Activated T-cell treated with anti-CD3 and anti-CD28 coated beads for 4 hours (primary cell): Measurements from ENCODE around the gene FAXDC2.
"Not testable (repeated sequence)": the region's sequence is repeated elsewhere in the genome, so short reads cannot be mapped to it uniquely, and the experiment has no call there.

Experiments used
- DNase-seq: peaks from one replicate; pipeline ENCODE4 v3.0.0-alpha.2; 2020

Gene FAXDC2

DNA sequence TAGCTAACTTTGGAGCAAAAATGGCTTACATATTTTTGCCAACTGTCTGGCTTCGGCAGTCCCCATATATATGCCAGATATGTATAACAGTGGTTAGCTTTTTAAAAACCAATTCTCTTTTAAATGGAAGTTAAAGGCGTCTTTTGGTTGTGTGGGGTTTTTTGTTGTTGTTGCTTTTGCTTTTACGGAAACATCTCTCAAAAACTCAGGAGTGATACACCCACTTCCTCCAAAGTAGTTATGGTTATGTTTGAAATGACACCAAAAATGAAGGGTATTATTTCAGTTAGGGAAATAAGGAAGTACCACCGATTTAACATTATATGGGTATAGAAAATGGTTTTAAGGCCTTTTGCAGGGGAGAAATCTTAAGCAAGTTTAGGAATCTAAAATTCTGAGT is 10.4 kb upstream of the FAXDC2 start:
- no peak for DNase-seq

DNA sequence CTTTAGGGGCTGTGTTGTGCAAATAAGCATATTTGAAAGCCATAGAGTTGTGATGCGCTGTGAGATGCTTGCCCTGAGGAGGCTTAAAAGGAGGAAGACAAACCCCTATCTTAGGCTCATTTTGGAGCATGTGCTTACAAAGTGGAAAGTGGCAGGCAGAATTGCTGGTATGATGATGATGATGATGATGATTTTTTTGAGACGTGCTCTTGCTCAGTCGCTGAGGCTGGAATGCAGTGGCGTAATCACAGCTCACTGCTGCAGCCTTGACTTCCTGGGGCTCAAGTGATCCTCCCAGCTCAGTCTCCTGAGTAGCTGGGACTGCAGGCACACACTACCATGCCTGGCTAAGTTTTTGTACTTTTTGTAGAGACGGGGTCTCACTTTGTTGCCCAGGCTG is 9.7 kb upstream of the FAXDC2 start:
- DNase-seq: no peak

DNA sequence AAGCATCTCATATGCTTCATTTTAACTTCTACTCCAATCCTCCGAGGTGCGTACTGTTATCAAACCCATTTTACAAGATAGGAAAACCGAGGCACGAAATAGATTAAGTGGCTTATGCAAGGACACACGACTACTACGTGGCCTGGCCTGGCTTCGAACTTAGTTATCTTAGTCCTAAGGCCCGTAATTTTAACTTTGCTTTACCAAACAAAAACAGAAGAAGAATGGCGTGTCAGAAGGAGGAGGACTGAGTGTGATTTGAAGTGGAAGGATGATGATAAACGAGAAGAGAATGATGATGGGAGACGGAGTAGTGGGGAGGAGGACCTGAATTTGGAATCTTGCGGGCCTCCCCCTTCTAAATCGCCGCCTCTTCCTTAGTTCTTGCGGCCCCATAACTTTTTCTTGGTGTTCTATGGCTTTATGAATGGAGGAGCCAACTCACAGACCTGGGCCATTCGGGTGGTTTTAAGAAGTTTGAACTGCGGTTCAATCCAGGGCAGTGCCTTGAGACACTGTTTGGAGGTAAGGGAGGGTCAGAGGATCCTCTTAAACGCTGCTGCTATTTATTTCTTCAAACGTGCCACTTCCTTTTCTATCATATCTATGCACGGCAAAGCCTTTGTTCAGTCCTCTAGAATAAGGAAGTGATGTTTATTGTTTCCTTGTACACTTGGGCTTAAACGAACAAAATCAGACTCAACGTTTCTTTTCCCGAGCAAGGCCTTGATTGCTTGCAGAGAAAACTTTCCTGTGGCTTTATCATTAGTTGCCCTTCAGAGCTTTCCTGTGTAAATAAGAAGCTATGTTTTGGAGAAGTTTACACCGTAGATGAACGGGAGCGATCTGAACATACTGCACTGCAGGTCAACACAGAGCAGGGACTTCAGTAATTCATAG is 8.8 kb upstream of the FAXDC2 start:
- no peak for DNase-seq

DNA sequence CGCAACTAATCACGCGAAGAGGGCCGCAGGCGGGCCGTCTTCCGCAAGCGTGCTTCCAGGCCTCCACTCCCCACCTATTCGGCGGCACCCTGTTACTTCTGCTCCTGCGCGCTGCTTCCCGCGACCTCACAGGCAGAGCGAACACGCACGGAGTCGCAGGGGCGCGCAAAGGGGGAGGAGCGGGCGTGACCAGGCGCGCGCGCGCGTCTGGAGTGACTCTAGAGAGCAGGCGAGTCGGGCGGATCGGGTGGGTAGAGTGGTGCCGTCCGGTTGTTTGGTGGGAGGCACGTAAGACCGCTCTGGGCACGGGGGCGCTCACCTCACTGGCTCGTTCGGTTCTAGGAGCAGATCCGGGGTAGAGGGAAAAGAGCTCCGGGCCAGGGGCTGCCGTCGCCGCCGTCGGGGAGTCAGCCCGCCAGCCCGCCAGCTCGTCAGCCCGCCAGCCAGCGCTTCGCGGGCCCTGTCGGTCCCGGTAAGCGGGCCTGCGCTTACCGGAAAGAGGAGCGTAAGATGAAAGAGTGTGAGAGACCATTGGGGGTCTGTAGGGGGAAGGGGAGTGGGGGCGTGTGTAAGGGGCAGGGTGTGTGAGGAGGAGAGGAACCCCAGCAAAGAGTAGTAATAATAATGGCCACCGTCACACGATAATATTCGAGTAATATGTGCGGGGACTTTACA is 8.0 kb upstream of the FAXDC2 start, which contains the start of gene CNOT8:
Gene CNOT8 (plus strand): TSS at position 331 of the 675 bp plus-strand sequence. CDS start 4,652 bp downstream, outside the sequence.
- DNase-seq: peak; percentile 96

DNA sequence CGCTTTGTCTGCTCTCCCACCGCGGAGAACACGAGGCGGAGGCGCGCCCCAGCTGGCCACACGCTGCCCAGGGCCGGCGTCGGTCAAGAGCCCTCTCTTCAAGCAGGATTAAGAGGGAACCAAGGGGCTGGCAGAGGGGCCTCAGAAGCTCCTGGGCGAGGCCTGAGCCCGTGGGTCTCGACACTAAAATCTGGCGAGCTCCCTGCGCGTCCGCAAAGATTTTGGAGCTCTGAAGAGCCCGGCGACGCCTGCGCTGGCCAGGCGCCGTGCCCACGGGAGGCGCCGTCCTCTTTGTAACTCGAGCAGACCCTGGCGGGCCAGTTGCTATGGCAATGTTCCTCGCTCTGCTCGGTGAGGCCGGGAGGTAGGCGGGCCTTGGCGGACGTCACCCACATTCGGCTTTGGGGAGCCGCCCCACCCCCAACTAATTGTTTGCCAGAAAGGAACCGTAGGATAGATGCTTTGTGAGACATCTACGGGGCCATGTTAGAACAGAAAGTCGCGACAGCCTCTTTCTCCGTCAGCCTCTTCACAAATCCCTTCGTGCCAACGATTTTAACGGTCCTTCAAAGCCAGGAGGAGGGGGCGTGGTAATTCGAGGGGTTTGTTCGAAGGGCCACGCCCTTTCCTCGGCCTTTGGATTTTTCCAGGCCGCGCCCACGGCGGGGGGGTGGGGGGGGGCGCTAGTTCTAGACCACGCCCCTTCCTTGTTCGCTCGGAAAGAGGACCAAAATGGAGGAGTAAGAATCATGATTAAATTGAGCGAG is 7.3 kb upstream of the FAXDC2 start:
- peak; percentile 79 for DNase-seq

DNA sequence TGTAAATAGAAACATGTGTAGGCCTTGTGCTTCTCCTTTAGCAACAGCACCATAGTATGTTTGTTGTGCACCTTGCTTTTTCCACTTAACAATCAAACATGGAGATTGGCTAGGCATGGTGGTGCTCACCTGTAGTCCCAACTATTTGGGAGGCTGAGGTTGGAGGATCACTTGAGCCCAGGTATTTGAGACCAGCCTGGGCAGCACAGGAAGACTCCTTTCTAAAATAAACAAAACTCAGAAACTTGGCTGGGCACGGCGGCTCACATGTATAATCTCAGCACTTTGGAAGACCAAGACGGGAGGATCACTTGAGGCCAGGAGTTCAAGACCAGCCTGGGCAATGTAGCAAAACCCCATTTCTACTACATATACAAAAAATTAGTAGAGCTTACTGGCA is 948 bp upstream of the FAXDC2 start:
- DNase-seq: no peak

DNA sequence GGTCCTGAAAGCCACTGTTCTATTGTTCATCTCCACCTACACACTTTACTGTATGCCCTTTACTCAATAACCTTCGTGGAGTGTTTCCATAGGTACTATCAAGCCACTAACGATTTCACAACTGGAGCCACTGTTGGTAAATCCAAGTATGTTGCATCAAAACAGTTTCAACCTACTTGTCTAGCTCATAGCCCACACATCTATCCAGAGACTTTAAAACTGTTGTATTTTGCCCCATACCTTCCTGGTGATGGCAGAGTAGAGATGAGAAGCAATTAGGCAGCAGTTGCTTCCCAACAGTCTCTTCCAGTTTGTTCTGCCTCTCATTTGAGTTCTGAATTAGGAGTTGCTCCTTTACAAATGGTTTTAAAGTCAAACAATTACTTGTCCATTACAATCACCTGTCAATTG is 607 bp downstream of the FAXDC2 start:
- no peak for DNase-seq

DNA sequence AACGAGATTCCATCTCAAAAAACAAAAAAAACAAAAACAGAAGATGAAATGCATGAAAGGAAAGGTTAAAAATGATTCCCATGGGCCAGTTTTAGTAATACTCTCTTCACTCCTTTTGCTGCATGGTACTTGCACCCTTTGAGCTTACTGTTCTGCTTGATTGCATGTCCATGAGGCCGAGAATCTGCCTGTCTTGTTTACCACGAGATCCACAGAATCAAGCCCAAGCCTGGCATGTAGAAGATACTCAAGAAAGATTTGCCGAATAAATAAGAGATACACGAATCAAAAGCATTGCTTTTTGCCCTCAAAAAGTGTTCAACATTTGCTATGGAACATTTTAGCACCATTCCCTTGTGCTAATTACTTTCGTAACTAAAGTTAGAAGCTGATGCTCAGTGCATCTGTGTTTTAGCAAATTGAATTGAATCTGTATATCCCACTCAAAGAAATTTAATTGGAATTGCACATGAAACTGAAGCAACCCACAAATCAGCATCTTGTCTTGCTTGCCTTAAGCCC is 1.1 kb downstream of the FAXDC2 start:
- DNase-seq: no peak

DNA sequence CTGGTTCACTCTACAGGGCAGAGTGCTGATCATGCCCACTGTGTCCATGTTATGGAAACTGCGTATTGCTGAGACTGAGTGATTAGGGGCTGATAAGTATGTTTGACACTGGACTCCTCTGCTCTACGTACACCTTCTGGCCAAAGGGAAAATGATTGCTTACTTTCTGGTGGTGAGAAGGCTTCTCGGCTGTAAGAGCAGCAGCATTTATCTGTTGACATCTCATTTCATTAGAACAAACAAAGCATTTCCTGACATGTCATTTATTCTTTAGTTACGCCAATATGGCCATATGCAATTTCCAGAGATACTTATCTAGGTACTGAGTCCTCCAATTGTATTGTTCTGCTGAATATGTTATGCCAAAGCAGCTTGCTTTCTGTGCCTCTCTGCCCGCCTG is 5.6 kb downstream of the FAXDC2 start:
- DNase-seq: no peak

DNA sequence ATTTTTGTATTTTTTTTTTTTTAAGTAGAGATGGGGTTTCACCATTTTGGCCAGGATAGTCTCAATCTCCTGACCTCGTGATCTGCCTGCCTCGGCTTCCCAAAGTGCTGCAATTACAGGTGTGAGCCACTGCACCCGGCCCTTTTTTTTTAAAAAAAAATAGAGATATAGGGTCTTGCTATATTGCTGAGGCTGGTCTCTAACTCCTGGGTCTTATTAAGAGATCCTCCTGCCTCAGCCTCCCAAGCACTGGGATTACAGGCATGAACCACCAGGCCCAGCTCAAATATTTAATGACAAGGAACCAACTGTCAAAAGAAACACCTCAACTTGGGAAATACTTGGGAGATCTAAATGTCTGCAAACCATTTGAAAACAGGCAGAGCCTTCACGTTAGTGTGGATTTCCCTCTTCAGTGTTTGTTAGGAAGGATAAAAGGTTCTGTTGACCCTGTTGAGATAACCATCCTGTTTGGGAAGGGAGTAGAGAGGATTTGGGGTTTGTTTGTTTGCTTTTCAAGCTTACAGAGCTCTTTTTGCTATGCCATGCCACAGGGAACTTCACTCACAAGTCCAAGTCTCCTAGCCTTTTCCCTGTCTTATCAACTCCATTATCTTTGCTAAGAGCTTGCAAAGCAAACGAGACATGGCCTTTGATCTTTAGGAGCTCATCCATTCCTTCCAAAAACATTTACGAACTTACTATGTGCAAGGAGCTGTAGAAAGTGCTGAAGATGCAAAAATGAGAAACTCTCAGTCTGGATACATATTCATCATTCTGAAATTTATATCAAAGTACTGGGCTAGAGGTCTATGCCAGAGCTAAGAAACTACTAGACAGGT is 7.5 kb downstream of the FAXDC2 start:
- no peak for DNase-seq

DNA sequence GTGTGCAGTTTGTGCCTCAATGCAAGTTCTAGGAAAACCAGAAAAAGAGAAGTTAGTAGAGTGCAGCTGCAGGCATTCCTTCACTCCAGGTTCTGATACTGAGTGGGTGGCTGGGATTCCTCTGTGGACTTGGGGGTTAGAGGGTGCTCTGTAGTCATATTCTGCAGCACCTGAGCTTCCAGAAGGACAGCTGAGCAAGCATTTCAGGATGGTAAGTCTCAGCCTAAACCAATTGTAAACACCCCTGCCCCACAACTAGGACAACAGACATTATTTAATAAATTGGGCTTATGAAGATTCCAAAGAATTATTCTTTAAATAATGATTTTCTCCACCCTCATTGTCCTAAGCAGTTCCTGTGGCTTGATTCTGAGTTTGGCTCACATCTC is 9.1 kb downstream of the FAXDC2 start:
- no peak for DNase-seq

DNA sequence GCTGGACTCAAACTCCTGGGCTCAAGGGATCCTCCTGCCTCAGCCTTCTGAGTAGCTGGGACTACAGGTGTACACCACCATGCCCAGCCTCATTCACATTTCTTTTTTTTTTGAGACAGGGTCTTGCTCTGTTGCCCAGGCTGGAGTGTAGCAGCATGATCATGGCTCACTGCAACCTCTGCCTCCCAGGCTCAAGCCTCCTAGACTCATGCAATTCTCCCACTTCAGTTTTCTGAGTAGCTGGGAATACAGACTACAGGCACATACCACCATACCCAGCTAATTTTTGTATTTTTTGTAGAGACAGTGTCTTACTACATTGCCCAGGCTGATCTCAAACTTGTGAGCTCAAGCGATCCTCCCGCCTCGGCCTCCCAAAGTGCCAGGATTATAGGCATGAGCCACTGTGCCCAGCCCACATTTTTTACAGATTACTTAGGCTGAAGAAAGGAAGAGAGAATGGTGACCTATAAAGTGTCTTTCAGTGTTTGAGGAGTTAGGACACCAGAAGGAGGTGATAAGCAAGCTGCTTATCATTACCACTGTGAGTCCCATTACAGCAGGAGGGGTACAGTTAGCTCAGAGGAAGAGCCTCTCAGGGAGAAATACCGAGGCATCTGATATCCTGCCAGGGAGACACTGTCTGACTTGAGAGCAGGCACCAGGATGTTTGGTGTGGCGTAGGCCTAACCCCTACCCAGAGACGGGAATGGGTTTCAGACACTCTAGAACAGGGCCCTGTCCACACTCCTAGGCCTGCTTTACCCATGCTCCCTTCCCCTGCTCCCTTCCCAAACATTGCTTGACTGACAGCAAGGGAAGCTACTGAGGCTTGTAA is 9.7 kb downstream of the FAXDC2 start:
- no peak for DNase-seq

DNA sequence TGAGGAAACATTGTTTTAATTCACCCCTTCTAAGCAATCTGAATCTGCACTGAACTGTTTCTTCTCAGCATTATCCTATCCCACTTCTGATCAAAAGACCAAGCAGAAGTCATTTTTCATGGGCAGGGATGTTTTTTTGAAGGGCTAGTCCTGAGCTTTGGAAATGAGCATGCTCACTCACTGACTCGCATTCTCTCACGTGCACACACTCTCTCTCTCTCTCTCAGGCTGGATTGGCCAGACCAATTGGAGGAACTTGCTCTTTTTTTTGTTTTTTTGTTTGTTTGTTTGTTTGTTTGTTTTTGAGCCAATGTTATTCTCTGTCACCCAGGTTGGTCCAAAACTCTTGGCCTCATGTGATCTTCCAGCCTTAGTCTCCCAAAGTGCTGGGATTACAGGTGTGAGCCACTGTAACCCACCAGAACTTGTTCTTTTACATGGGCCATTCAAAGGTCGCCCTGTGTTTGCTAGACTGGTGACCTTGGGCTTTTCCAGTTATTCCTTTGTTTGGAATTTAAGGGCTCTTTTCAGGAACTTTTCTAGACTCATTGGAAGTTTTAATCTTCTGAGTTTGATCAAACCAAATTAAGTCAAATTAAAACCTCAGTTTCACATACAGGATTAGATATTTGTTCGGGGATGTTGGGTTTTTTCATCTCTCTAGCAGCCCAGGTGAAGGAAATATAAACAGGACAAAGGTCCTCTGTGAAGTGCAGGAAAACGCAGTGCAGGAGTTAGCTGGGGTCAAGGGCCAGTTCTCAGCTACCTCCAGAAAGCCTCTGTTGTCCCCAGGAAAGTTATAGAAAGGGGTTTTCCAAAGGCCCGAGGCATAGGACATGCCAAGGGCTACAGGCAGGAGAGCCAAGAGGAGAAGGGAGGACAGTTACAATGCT is 13.1 kb downstream of the FAXDC2 start:
- no peak for DNase-seq

DNA sequence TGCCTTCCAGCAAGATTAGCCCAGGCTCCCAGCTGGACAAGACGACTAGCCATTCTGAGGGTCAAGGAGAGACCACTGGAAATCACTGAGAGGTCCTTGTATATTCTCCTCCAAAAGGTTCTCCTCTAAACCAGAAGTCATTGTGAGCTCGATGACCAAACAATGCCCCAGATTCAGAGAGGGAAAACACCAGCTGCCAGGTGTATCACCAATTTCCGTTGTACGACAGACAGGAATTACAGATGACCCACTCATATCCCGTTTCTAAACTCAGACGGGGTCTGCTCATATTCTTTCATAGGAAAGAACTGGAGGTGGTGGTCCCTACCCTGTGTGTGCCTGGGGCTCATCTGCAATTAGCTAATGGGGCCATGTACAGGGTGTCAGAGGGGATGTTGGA is 14.2 kb downstream of the FAXDC2 start:
- no peak for DNase-seq

DNA sequence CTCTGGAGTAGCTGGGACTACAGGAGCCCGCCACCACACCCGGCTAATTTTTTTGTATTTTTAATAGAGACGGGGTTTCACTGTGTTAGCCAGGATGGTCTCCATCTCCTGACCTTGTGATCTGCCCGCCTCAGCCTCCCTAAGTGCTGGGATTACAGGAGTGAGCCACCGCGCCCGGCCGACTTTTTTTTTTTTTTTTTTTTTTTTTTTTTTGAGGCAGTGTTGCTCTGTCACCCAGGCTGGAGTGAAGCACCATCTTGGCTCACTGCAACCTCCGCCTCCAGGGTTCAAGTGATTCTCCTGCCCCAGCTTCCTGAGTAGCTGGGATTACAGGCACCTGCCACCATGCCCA is 14.7 kb downstream of the FAXDC2 start:
- DNase-seq: not testable (repeated sequence)

DNA sequence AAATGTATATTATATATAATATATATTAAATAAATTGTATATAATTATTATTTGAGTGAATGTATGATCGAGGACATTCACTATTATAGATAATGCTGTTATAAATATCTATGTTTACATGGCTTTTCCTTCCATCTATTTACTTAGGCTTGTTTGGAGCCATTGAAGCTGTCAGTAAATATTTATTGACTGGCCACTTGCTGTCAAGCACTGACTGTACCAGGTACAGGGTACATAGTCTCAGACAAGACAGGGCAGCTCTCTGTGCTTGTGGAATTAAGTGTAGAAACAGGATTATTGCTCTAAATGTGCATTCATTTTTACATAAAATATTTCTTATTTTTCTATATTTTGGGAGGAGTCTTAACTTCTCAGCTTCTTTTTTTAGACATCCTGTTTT is 16.4 kb downstream of the FAXDC2 start:
- DNase-seq: no peak

DNA sequence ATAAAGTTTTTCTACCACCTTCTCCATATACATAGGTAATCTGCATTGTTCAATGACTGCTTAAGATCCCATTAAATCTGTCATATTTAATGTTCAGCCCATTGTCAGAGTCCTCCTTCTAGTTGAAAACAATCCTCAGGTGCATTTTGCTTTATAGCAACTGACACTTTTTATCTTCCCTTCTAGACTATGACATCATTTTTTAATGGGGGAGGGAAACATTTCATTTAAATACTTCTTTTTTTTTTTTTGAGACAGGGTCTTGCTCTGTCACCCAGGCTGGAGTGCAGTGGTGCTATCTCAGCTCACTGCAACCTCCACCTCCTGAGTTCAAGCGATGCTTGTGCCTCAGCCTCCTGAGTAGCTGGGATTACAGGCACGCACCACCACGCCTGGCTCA is 17.6 kb downstream of the FAXDC2 start:
- DNase-seq: not testable (repeated sequence)

DNA sequence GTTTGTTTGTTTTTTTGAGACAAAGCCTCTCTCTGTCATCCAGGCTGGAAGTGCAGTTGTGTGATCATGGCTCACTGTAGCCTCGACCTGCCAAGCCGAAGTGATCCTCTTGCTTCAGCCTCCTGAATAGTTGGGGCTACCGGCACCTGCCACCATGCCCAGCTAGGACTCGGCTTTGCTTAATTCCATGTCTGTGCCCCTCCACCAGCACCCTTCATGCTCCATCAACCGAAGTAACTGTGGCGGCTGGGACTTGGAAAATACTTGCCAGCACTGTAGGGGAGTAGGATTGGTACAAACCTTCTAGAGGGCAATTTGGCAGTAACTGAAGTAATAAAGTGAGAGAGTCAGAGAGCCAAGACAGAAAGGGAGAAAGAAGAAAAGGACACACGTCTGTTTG is 19.0 kb downstream of the FAXDC2 start:
- no peak for DNase-seq

DNA sequence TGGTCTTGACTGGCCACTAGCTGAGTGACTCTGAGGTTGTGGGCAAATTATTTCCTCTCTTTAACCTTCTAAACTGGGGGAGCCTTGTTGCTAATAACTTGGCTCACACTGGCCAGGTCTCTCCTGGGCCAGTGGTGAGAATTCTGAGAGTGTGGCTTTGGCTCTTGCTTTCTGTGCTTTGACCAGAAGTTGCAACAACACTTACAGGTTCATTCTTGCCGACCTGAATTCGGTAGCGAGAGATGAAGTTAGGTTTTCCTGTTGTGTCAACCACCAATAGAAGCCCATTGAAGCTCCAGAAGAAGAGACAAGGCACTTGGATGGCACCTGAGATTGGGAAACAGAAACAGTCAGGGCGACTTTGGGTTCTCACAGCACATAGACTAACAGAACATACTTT is 19.8 kb downstream of the FAXDC2 start:
- DNase-seq: no peak

DNA sequence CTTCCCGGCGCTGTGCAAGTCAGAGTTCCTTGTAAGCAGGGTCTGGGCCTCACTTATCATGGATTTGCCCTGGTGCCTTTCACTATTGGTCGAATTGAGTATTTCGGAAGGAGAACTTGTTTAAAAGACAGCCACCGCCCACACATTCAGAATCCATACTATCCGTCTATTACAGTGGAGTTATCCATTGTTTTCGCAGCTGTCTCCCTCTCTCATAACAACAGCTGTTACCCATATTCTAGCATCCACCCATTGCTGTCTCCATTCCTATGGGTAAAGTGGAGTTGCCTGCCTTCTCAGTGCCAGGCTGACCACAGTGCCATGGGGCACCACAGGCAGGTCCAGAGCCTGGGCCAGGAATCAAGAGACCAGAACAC is 20.2 kb downstream of the FAXDC2 start:
- DNase-seq: no peak
